SK-N-SH (cell line): ENCODE data around the gene FBXO40.

Source experiments
- CTCF ChIP-seq: fragments of 200-600 bp; sonication (generic); IDR thresholded peaks from 2 replicates; pipeline ENCODE4 v1.6.1; 2017; ENCODE audit warnings: antibody characterized with exemption, mild to moderate bottlenecking, moderate library complexity
- POLR2AphosphoS5 ChIP-seq: IDR thresholded peaks from 2 replicates; pipeline ENCODE4 v1.6.1; 2012; ENCODE audit warnings: low read depth, low read length
- SIN3A ChIP-seq: IDR thresholded peaks from 2 replicates; pipeline ENCODE4 v1.6.1; 2012; ENCODE audit warnings: low read depth, mild to moderate bottlenecking, low read length, moderate library complexity, borderline replicate concordance
- TAF1 ChIP-seq: IDR thresholded peaks from 2 replicates; pipeline ENCODE4 v1.6.1; 2012; ENCODE audit warnings: low read depth, mild to moderate bottlenecking, low read length, moderate library complexity, borderline replicate concordance
- TCF12 ChIP-seq: IDR thresholded peaks from 2 replicates; pipeline ENCODE4 v1.4.0; 2012

- no peak for TF ChIP-seq SIN3A
- TF ChIP-seq CTCF, result no peak
- TF ChIP-seq TCF12, result no peak
- TF ChIP-seq TAF1, result no peak
- no peak for TF ChIP-seq POLR2AphosphoS5
Observed at GRCh38 chr3:121567649-121568048, 25.5 kb upstream of the FBXO40 start, which contains the start of gene ARGFX.
